Endothelial cell of umbilical vein (primary cell): ENCODE results near the gene MFRP. TPM values are rescaled to one million over a fixed set of nuclear protein-coding genes. Genes with fewer than 3 reads are reported as not detected.
A peak's percentile ranks its signal among the peaks of the same experiment; 100 is the strongest.

Experiments
- BruUV-seq: library from RNA; stranded (reverse); fragments of 400-500 nt; replicated peaks from 2 replicates; lab custom pipeline; 2021; lab: Mats Ljungman, UMichigan
- CTCF ChIA-PET: fragments of 300-600, 350-600 bp; sonication (Branson Sonifier 250); formaldehyde crosslinking; loops from one replicate; lab custom pipeline; 2021; ENCODE audit warnings: antibody characterized with exemption, inconsistent platforms; lab: Charles Lee
- POLR2A ChIA-PET: fragments of 300-600, 350-600 bp; sonication (Branson Sonifier 250); formaldehyde crosslinking; loops from one replicate; lab custom pipeline; 2021; ENCODE audit warnings: antibody characterized with exemption, inconsistent platforms; lab: Charles Lee
- DNase-seq: peaks from one replicate; pipeline ENCODE4 v3.0.0-alpha.2; 2011; ENCODE audit warnings: low read depth, low spot score
- FAIRE-seq: peaks from 2 replicates; lab custom pipeline; 2011; peaks lifted over from hg19 to GRCh38; lab: Jason Lieb, UNC
- H2AFZ ChIP-seq: 2 replicates; pipeline ENCODE4 v1.6.0; 2012; ENCODE audit warnings: low read depth, low read length, control low read depth, inconsistent platforms
- H3K27ac ChIP-seq: 2 replicates; pipeline ENCODE4 v1.5.1; 2011; ENCODE audit warnings: low read depth, mild to moderate bottlenecking, control low read depth, low read length, moderate library complexity; ENCODE audit not compliant: insufficient read depth
- H3K27me3 ChIP-seq, 2 experiments: 2 replicates each; pipeline versions ENCODE4 v1.6.0 to v1.6.1; 2011; ENCODE audit warnings: low read length in 2 of 2, mixed read lengths in 1 of 2; ENCODE audit not compliant: control insufficient read depth in 2 of 2, insufficient read depth in 2 of 2
- H3K36me3 ChIP-seq, 2 experiments: 2 replicates in 1 of 2; 3 replicates in 1 of 2; pipeline ENCODE4 v1.5.1; 2011; ENCODE audit warnings: low read length in 2 of 2, mild to moderate bottlenecking in 1 of 2, moderate library complexity in 1 of 2; ENCODE audit not compliant: control insufficient read depth in 2 of 2, insufficient read depth in 2 of 2; ENCODE audit errors: extremely low read depth in 1 of 2
- H3K4me1 ChIP-seq: 3 replicates; pipeline ENCODE4 v1.5.1; 2011; ENCODE audit warnings: mild to moderate bottlenecking, low read length; ENCODE audit not compliant: control insufficient read depth, insufficient read depth; ENCODE audit errors: extremely low read depth
- H3K4me2 ChIP-seq: 2 replicates; pipeline ENCODE4 v1.6.1; 2011; ENCODE audit warnings: low read length, control low read depth, mixed read lengths; ENCODE audit not compliant: insufficient read depth
- H3K4me3 ChIP-seq, 3 experiments: fragments of 200-600 bp in 1 of 3; sonication (generic), shearing (Covaris generic) in 1 of 3; replicated peaks in 1 of 3; 2 replicates each; pipeline ENCODE4 v1.5.1; 2011 to 2016; ENCODE audit warnings: control low read depth in 3 of 3, low read length in 3 of 3, mild to moderate bottlenecking in 2 of 3, inconsistent platforms in 1 of 3, low read depth in 1 of 3, moderate library complexity in 1 of 3; ENCODE audit not compliant: insufficient read depth in 1 of 3
- H3K79me2 ChIP-seq: 2 replicates; pipeline ENCODE4 v1.6.0; 2012; ENCODE audit warnings: low read length, inconsistent platforms; ENCODE audit not compliant: control insufficient read depth, insufficient read depth
- H3K9ac ChIP-seq: replicated peaks from 2 replicates; pipeline ENCODE3; 2011; ENCODE audit warnings: low read length, control low read depth; ENCODE audit not compliant: insufficient read depth; ENCODE audit errors: extremely low read depth
- H3K9me1 ChIP-seq: replicated peaks from 3 replicates; pipeline ENCODE4 v1.6.0; 2011; ENCODE audit warnings: mild to moderate bottlenecking, low read length; ENCODE audit not compliant: control insufficient read depth, insufficient read depth; ENCODE audit errors: extremely low read depth
- H3K9me3 ChIP-seq: replicated peaks from 2 replicates; pipeline ENCODE4 v1.5.1; 2012; ENCODE audit warnings: low read length, inconsistent platforms; ENCODE audit not compliant: control insufficient read depth, insufficient read depth
- H4K20me1 ChIP-seq: replicated peaks from 2 replicates; pipeline ENCODE3; 2011; ENCODE audit warnings: mild to moderate bottlenecking, low read length; ENCODE audit not compliant: control insufficient read depth, insufficient read depth; ENCODE audit errors: extremely low read depth
- CTCF ChIP-seq, 2 donors: IDR thresholded peaks; 1 replicate in 1 of 2; 2 replicates in 1 of 2; pipeline ENCODE4 v1.5.1; 2011; ENCODE audit warnings: low read length in 2 of 2, mild to moderate bottlenecking in 2 of 2, moderate library complexity in 2 of 2, control low read depth in 1 of 2, inconsistent platforms in 1 of 2, low read depth in 1 of 2; ENCODE audit not compliant: insufficient read depth in 1 of 2; ENCODE audit errors: extremely low read depth in 1 of 2
- EZH2 ChIP-seq: IDR thresholded peaks from 2 replicates; pipeline ENCODE4 v1.6.1; 2012; ENCODE audit warnings: borderline replicate concordance, low read depth, mild to moderate bottlenecking, moderate library complexity, low read length, inconsistent platforms; ENCODE audit not compliant: severe bottlenecking
- FOS ChIP-seq: IDR thresholded peaks from 2 replicates; pipeline ENCODE4 v1.6.1; 2011; ENCODE audit warnings: mild to moderate bottlenecking, low read length, moderate library complexity, borderline replicate concordance; ENCODE audit not compliant: insufficient read depth
- GATA2 ChIP-seq: IDR thresholded peaks from 2 replicates; pipeline ENCODE4 v1.7.0; 2011; ENCODE audit warnings: low read depth, mild to moderate bottlenecking, moderate library complexity, mixed read lengths, low read length; ENCODE audit not compliant: insufficient read length, insufficient read depth
- JUN ChIP-seq: IDR thresholded peaks from 2 replicates; pipeline ENCODE4 v1.6.1; 2011; ENCODE audit warnings: borderline replicate concordance, low read depth; ENCODE audit not compliant: insufficient read length, insufficient read depth
- MAX ChIP-seq: IDR thresholded peaks from 2 replicates; pipeline ENCODE4 v1.6.1; 2011; ENCODE audit not compliant: insufficient read depth, insufficient read length
- MYC ChIP-seq: IDR thresholded peaks from one replicate; pipeline ENCODE4 v1.6.1; 2011; ENCODE audit warnings: mild to moderate bottlenecking, low read depth, low read length
- POLR2A ChIP-seq: IDR thresholded peaks from 2 replicates; pipeline ENCODE4 v1.6.1; 2012; ENCODE audit warnings: low read depth, mild to moderate bottlenecking, control low read depth, low read length
- POLR2AphosphoS5 ChIP-seq: IDR thresholded peaks from 2 replicates; pipeline ENCODE4 v1.6.1; 2012; ENCODE audit warnings: low read depth, mild to moderate bottlenecking, control low read depth, low read length, moderate library complexity; ENCODE audit not compliant: insufficient read depth
- dilution Hi-C: fragments of 300-500 bp; cut with MboI; formaldehyde crosslinking; loops from one replicate; pipeline ENCODE4 v1.15.0; 2019; ENCODE audit warnings: low sequenced_read_pairs; ENCODE audit not compliant: extremely low pct_ligation_motif_present
- intact Hi-C: fragments of 100-400 bp; cut with micrococcal nuclease; formaldehyde crosslinking; loops from one replicate; pipeline ENCODE4 v1.10.0; 2022
- polyA plus RNA-seq, 4 experiments: library from polyadenylated mRNA; depleted of rRNA in 3 of 4; stranded (reverse) in 3 of 4; unstranded in 1 of 4; fragments of >200 nt; gene quantifications; 2 replicates each; pipeline versions ENCODE4 v1.2.1 to v1.2.3, GENCODE V29; 2011 to 2012; ENCODE audit warnings: missing spikeins in 1 of 4
- total RNA-seq: library from RNA; stranded (reverse); gene quantifications from 2 replicates; pipeline ENCODE4 v1.2.3, GENCODE V29; 2021

The MFRP gene
- total and polyA plus RNA-seq, 2 donors (not counting 3 experiments of a cell fraction or from before 2014, with no cell fraction given): 0.08 TPM; not detected in 1

- no peak overlapping the region for H3K9ac ChIP-seq
- DNase-seq: peak; percentile 76
- no peak overlapping the region for H2AFZ ChIP-seq
- peaks cover 39% of the 10 kb centered on the region for H3K4me1 ChIP-seq
- no peaks in the 10 kb centered on the region for H3K36me3 ChIP-seq
- no peaks in the 10 kb centered on the region for H3K9me3 ChIP-seq
- H3K4me2 ChIP-seq: no peak overlapping the region
- no peaks in the 10 kb centered on the region for H4K20me1 ChIP-seq
- peak; percentile 80 to 86 for TF ChIP-seq CTCF (IDR thresholded peaks at IDR 0.05; ENCODE audit: extremely low read depth in 1 of 2, insufficient read depth in 1 of 2, low read depth in 1 of 2, low read length in 2 of 2)
- no peak for TF ChIP-seq POLR2A
- no peaks in the 10 kb centered on the region for H3K27me3 ChIP-seq
- FAIRE-seq: peak; percentile 76
- no peaks in the 10 kb centered on the region for H3K9me1 ChIP-seq
- CTCF ChIA-PET: interaction anchor here (0.7 to 15.9 kb wide), 23 partner anchors 8 to 258 kb away, joined by 3 to 301 read pairs (median 4); partner anchors contain the start of genes C1QTNF5, CBL, DPAGT1 and NLRX1
- H3K27ac ChIP-seq: no peak overlapping the region
- dilution Hi-C loops: no loop called here
- POLR2A ChIA-PET: interaction anchor here (0.6 kb wide), 1 partner anchor 15 kb away, joined by 3 read pairs; no protein-coding TSS in a partner anchor
- BruUV-seq: no TSS peak
- H3K79me2 ChIP-seq: no peaks in the 10 kb centered on the region
- intact Hi-C loops: loop anchor here (1.0 kb wide), 5 partner anchors 8 to 178 kb away; partner anchors contain the start of genes CBL and NLRX1
- no peak overlapping the region for H3K4me3 ChIP-seq
These were observed 22.9 kb downstream of the MFRP start for GRCh38 chr11:119323532-119324033.

GRCh38 chr11:119322921-119323531 is 23.5 kb downstream of the MFRP start:
- dilution Hi-C loops (no loop called here), intact Hi-C loops (loop anchor here (1.0 kb wide), 5 partner anchors 8 to 178 kb away; partner anchors contain the start of genes CBL and NLRX1)
- Histone ChIP-seq H3K4me2 (no peak overlapping the region), H3K36me3 (no peaks in the 10 kb centered on the region), H3K4me1 (peaks cover 44% of the 10 kb centered on the region), H4K20me1 (no peaks in the 10 kb centered on the region), H3K79me2 (no peaks in the 10 kb centered on the region), H3K9me3 (no peaks in the 10 kb centered on the region), H3K27ac (no peak overlapping the region), H3K9ac (no peak overlapping the region), H3K27me3 (no peaks in the 10 kb centered on the region), H3K9me1 (no peaks in the 10 kb centered on the region), H2AFZ (no peak overlapping the region), H3K4me3 (no peak overlapping the region)
- ChIA-PET POLR2A (interaction anchor here (0.6 kb wide), 1 partner anchor 15 kb away, joined by 3 read pairs; no protein-coding TSS in a partner anchor), CTCF (interaction anchor here (0.7 to 15.9 kb wide), 21 partner anchors 8 to 258 kb away, joined by 3 to 301 read pairs (median 4); partner anchors contain the start of genes C1QTNF5, CBL, DPAGT1 and NLRX1)
- no TSS peak for BruUV-seq
- DNase-seq (no peak), FAIRE-seq (no peak)
- TF ChIP-seq POLR2A (no peak), CTCF (IDR thresholded peaks at IDR 0.05; ENCODE audit: extremely low read depth in 1 of 2, insufficient read depth in 1 of 2, low read depth in 1 of 2, low read length in 2 of 2) (no peak), EZH2 (no peak), MYC (no peak), FOS (no peak), JUN (no peak), POLR2AphosphoS5 (no peak), MAX (no peak), GATA2 (no peak)
